ENCODE data around the gene CD226.

The CD226 gene

GRCh38 chr18:69830189-69830588 lies 117.5 kb downstream of the CD226 start:
- Histone ChIP-seq H3K9ac (ENCODE audit: low read length) (no peak overlapping the region), H3K36me3 (ENCODE audit: insufficient read depth, low read length) (no peaks in the 10 kb centered on the region), H3K4me1 (ENCODE audit: insufficient read depth, low read length) (no peaks in the 10 kb centered on the region), H3K4me3 (ENCODE audit: low read depth in 1 of 2, low read length in 2 of 2) (no peak overlapping the region), H3K9me3 (ENCODE audit: low read length) (no peaks in the 10 kb centered on the region), H3K27ac (ENCODE audit: low read depth, low read length) (no peak overlapping the region), H3K27me3 (ENCODE audit: control insufficient read depth in 1 of 2, insufficient read depth in 2 of 2, low read length in 2 of 2) (no peaks in the 10 kb centered on the region)

DNA sequence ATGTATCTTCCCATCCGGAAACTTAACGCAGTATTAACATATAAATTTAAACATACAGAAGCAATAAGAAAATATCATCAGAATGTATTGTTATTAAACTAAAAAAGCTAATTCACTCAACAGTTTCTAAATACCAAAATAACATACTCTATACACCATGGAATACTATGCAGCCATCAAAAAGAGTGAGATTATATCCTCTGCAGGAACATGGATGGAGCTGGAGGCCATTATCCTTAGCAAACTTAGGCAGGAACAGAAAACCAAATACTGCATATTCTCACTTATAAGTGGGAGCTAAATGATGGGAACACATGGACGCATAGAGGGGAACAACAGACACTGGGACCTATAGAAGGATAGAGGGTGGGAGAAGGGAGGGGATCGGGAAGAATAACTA lies 127.1 kb downstream of the CD226 start:
- Histone ChIP-seq H3K27ac (ENCODE audit: low read depth, low read length) (no peak overlapping the region), H3K9me3 (ENCODE audit: low read length) (no peaks in the 10 kb centered on the region), H3K9ac (ENCODE audit: low read length) (no peak overlapping the region), H3K4me1 (ENCODE audit: insufficient read depth, low read length) (no peaks in the 10 kb centered on the region), H3K4me3 (ENCODE audit: low read depth in 1 of 2, low read length in 2 of 2) (no peak overlapping the region), H3K36me3 (ENCODE audit: insufficient read depth, low read length) (no peaks in the 10 kb centered on the region), H3K27me3 (ENCODE audit: control insufficient read depth in 1 of 2, insufficient read depth in 2 of 2, low read length in 2 of 2) (no peaks in the 10 kb centered on the region)

- Histone ChIP-seq H3K4me1 (ENCODE audit: insufficient read depth, low read length) (no peaks in the 10 kb centered on the region), H3K27ac (ENCODE audit: low read depth, low read length) (no peak overlapping the region), H3K36me3 (ENCODE audit: insufficient read depth, low read length) (no peaks in the 10 kb centered on the region), H3K9ac (ENCODE audit: low read length) (no peak overlapping the region), H3K9me3 (ENCODE audit: low read length) (no peaks in the 10 kb centered on the region), H3K4me3 (ENCODE audit: low read depth in 1 of 2, low read length in 2 of 2) (no peak overlapping the region), H3K27me3 (ENCODE audit: control insufficient read depth in 1 of 2, insufficient read depth in 2 of 2, low read length in 2 of 2) (no peaks in the 10 kb centered on the region)
Observed at GRCh38 chr18:69819460-69819859, 128.2 kb downstream of the CD226 start.

DNA sequence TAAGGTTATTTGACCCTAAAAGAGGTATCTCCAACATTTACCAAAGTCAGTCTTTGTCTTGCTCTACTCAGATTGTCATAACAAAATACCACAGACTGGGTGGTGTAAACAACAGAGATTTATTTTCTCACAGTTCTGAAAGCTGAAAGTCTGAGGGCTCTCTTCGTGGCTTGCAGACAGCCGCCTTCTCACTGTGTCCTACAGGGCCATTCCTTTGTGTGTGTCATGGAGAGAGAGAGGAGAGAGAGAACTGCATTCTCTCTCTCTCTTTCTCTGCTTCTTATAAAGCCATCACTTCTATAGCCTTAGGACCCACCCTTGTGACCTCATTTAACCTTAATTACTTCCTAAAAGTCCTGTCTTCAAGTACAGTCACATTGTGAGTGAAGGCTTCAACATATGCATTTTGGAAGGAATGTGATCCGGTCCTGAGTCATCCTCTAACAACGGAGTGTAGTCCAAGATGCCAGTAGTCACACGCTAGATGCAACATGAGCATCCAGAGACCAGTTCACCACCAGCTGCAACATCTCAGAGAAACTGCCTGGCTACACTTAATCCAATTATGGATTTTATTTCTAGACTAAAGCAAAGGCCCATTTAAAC lies 130.2 kb downstream of the CD226 start:
- Histone ChIP-seq H3K9ac (ENCODE audit: low read length) (no peak overlapping the region), H3K4me1 (ENCODE audit: insufficient read depth, low read length) (no peaks in the 10 kb centered on the region), H3K4me3 (ENCODE audit: low read depth in 1 of 2, low read length in 2 of 2) (no peak overlapping the region), H3K36me3 (ENCODE audit: insufficient read depth, low read length) (no peaks in the 10 kb centered on the region), H3K27me3 (ENCODE audit: control insufficient read depth in 1 of 2, insufficient read depth in 2 of 2, low read length in 2 of 2) (no peaks in the 10 kb centered on the region), H3K9me3 (ENCODE audit: low read length) (no peaks in the 10 kb centered on the region), H3K27ac (ENCODE audit: low read depth, low read length) (no peak overlapping the region)

DNA sequence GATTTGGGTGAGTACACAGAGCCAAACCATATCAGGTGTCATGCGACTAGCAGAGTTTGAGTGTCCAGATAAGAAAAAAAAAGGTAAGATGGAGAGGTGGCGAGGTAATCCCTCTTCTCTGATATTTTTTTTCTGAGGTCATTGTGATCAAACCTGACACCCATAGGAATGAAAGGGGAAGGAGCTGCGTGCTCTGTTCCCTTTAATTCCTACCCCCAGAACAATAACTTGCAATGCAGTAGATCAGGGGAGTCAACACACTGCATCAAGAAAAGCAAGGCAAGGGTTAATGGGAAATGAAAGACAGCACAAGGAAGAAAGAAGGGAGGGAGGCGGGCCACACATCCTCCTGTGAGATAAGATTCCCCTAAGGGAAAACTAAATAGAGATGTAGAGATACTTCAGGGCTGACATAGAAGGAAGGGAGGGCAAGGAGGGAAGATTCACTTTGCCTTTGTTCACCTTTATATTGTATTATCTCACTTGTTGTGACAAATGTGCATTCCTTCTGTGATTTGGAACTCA lies 132.8 kb downstream of the CD226 start:
- no peaks in the 10 kb centered on the region for H3K27me3 ChIP-seq (ENCODE audit: control insufficient read depth in 1 of 2, insufficient read depth in 2 of 2, low read length in 2 of 2)
- H3K36me3 ChIP-seq (ENCODE audit: insufficient read depth, low read length): no peaks in the 10 kb centered on the region

DNA sequence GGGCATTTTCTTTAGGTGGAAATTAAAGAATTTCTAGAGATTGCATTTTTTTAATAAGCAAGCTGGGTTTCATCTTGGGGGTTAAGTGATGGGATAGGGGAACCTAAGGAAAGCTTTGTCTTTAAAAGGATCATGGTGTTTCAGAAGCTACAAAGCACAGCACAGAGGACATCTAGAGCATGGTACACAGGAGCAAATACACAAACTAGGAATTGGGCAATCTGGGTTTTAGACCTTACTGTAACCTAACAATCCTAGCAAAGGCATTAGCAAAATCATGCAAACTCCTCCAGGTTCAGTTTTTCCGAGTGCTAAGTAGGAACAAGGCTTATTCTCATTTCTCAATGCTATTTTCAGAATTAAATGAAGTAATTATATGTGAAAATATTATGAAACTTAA lies 134.1 kb downstream of the CD226 start:
- no peaks in the 10 kb centered on the region for H3K9me3 ChIP-seq (ENCODE audit: low read length)

More for the DNA sequence above, 132.8 kb downstream of the CD226 start:
- H3K9ac ChIP-seq (ENCODE audit: low read length): no peak overlapping the region
- H3K27ac ChIP-seq (ENCODE audit: low read depth, low read length): no peak overlapping the region
- no peak overlapping the region for H3K4me3 ChIP-seq (ENCODE audit: low read depth in 1 of 2, low read length in 2 of 2)
- H3K4me1 ChIP-seq (ENCODE audit: insufficient read depth, low read length): no peaks in the 10 kb centered on the region
- no peaks in the 10 kb centered on the region for H3K9me3 ChIP-seq (ENCODE audit: low read length)

DNA sequence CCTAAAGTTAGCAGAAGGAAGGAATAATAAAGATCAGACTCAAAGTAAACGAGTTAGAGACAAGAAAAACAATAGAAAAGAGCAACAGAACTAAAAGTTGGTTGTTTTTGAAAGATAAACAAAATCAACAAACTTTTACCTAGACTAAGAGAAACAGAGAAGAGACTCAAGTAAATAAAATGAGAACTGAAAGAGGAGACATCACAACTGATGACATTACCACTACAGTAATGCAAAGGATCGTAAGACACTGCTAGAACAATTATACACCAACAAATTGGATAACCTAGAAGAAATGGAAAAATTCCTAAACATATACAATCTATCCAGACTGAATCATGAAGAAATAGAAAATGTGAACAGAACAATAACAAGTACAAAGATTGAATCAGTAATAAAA lies 139.3 kb downstream of the CD226 start:
- no peaks in the 10 kb centered on the region for H3K4me1 ChIP-seq (ENCODE audit: insufficient read depth, low read length)
- H3K36me3 ChIP-seq (ENCODE audit: insufficient read depth, low read length): no peaks in the 10 kb centered on the region

More for the DNA sequence above, 134.1 kb downstream of the CD226 start:
- no peak overlapping the region for H3K27ac ChIP-seq (ENCODE audit: low read depth, low read length)
- no peak overlapping the region for H3K4me3 ChIP-seq (ENCODE audit: low read depth in 1 of 2, low read length in 2 of 2)
- no peak overlapping the region for H3K9ac ChIP-seq (ENCODE audit: low read length)
- H3K27me3 ChIP-seq (ENCODE audit: control insufficient read depth in 1 of 2, insufficient read depth in 2 of 2, low read length in 2 of 2): no peaks in the 10 kb centered on the region
- H3K4me1 ChIP-seq (ENCODE audit: insufficient read depth, low read length): no peaks in the 10 kb centered on the region
- H3K36me3 ChIP-seq (ENCODE audit: insufficient read depth, low read length): no peaks in the 10 kb centered on the region

DNA sequence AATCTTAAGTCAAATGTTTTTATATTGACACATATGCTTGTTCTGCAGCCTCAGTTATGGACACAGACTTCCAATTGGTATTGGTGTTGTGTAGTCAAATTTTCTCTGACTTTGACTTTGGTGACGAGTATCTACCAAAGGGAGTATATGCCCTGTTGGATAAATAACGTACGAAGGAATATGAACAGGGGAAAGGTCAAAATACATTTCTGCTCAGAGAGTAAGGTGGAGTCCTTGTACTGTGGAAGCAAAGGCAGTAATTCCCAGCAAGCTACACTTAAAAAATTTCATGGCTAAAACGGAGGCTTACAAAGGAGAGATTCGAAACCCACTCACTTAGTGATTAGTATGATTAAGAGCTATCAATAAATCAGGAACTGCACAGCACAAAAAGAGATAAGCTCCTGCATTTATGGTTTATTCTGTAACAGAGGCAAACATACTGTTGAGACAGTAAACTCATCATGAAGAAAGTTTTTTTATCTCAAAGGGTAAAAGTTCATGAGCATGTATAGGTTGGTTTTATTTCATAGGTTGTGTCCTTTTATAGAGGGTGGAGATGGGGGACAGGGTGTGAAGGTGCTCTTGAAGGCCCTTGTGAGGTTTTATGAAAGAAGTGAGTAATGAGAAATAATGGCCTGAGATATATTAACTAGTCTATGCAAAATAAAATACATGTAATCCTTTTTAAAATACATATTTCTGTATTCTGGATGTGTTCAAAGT lies 142.7 kb downstream of the CD226 start:
- no peak overlapping the region for H3K9ac ChIP-seq (ENCODE audit: low read length)
- H3K27me3 ChIP-seq (ENCODE audit: control insufficient read depth in 1 of 2, insufficient read depth in 2 of 2, low read length in 2 of 2): no peaks in the 10 kb centered on the region
- H3K4me1 ChIP-seq (ENCODE audit: insufficient read depth, low read length): no peaks in the 10 kb centered on the region
- H3K9me3 ChIP-seq (ENCODE audit: low read length): no peaks in the 10 kb centered on the region
- no peak overlapping the region for H3K27ac ChIP-seq (ENCODE audit: low read depth, low read length)
- H3K4me3 ChIP-seq (ENCODE audit: low read depth in 1 of 2, low read length in 2 of 2): no peak overlapping the region
- H3K36me3 ChIP-seq (ENCODE audit: insufficient read depth, low read length): no peaks in the 10 kb centered on the region

More for the DNA sequence above, 139.3 kb downstream of the CD226 start:
- Histone ChIP-seq H3K27ac (ENCODE audit: low read depth, low read length) (no peak overlapping the region), H3K9ac (ENCODE audit: low read length) (no peak overlapping the region), H3K4me3 (ENCODE audit: low read depth in 1 of 2, low read length in 2 of 2) (no peak overlapping the region), H3K9me3 (ENCODE audit: low read length) (no peaks in the 10 kb centered on the region), H3K27me3 (ENCODE audit: control insufficient read depth in 1 of 2, insufficient read depth in 2 of 2, low read length in 2 of 2) (no peaks in the 10 kb centered on the region)
